GM10248 (cell line): Measurements from ENCODE around the gene DRICH1.
"Not testable (repeated sequence)": the region's sequence is repeated elsewhere in the genome, so short reads cannot be mapped to it uniquely, and the experiment has no call there.

Experiments
- CTCF ChIA-PET: fragments of 300-600 bp; sonication (Branson Sonifier 250); formaldehyde crosslinking; extraction: SDS; loops from one replicate; lab custom pipeline; 2021; ENCODE audit warnings: antibody characterized with exemption; lab: Yijun Ruan, JAX
- POLR2A ChIA-PET: fragments of 350-650 bp; sonication (Branson Sonifier 250); formaldehyde crosslinking; extraction: SDS; loops from one replicate; lab custom pipeline; 2020; ENCODE audit warnings: antibody characterized with exemption; lab: Yijun Ruan, JAX
- DNase-seq: peaks from one replicate; pipeline ENCODE4 v3.0.0; 2012; ENCODE audit errors: extremely low spot score
- CTCF ChIP-seq: IDR thresholded peaks from 2 replicates; pipeline ENCODE4 v1.5.1; 2012; ENCODE audit warnings: mild to moderate bottlenecking, low read depth; ENCODE audit errors: extremely low read depth, missing control alignments, control extremely low read depth

Gene DRICH1

GRCh38 chr22:23579280-23579679 lies 52.8 kb downstream of the DRICH1 start:
- ChIA-PET POLR2A (no interaction called here), CTCF (interaction anchor here (1.0 to 3.0 kb wide), 2 partner anchors 12 to 40 kb away, joined by 3 to 12 read pairs; no protein-coding TSS in a partner anchor)
- no peak for DNase-seq
- no peak for TF ChIP-seq CTCF

- DNase-seq: no peak
- CTCF ChIA-PET: interaction anchor here (1.0 to 2.3 kb wide), 3 partner anchors 13 to 39 kb away, joined by 3 to 8 read pairs (median 3); no protein-coding TSS in a partner anchor
- no peak for TF ChIP-seq CTCF
- POLR2A ChIA-PET: no interaction called here
Measured at GRCh38 chr22:23578306-23578705, 53.8 kb downstream of the DRICH1 start.

GRCh38 chr22:23576681-23577080 lies 55.4 kb downstream of the DRICH1 start:
- TF ChIP-seq CTCF: no peak
- POLR2A ChIA-PET: no interaction called here
- CTCF ChIA-PET: interaction anchor here (2.3 kb wide), 1 partner anchor 14 kb away, joined by 8 read pairs; no protein-coding TSS in a partner anchor
- DNase-seq: no peak

- POLR2A ChIA-PET: no interaction called here
- CTCF ChIA-PET: no interaction called here
- no peak for DNase-seq
- TF ChIP-seq CTCF: no peak
Measured at GRCh38 chr22:23575601-23576000, 56.5 kb downstream of the DRICH1 start.

GRCh38 chr22:23574877-23575276 lies 57.2 kb downstream of the DRICH1 start:
- DNase-seq: no peak
- ChIA-PET CTCF (no interaction called here), POLR2A (no interaction called here)
- no peak for TF ChIP-seq CTCF

- no peak for TF ChIP-seq CTCF
Measured at GRCh38 chr22:23574371-23574811, 57.7 kb downstream of the DRICH1 start.

GRCh38 chr22:23573701-23574235 lies 58.4 kb downstream of the DRICH1 start:
- DNase-seq, POLR2A ChIA-PET: not testable (repeated sequence)

More at GRCh38 chr22:23574371-23574811, 57.7 kb downstream of the DRICH1 start:
- DNase-seq: peak; percentile 9
- ChIA-PET CTCF (no interaction called here), POLR2A (no interaction called here)

GRCh38 chr22:23573106-23573505 lies 59.0 kb downstream of the DRICH1 start:
- POLR2A ChIA-PET, DNase-seq: not testable (repeated sequence)
- CTCF ChIA-PET: interaction anchor here (0.8 kb wide), 1 partner anchor 18 kb away, joined by 3 read pairs; no protein-coding TSS in a partner anchor

More at GRCh38 chr22:23573701-23574235, 58.4 kb downstream of the DRICH1 start:
- CTCF ChIA-PET: not testable (repeated sequence)
